DND-41 (cell line): ENCODE data around the gene ANXA4.
"Not testable (repeated sequence)": the region's sequence is repeated elsewhere in the genome, so short reads cannot be mapped to it uniquely, and the experiment has no call there.

Experiments
- ATAC-seq: fragments of 200-7000 bp; cut with Tn5 transposase; 3 replicates; pipeline ENCODE4 v1.9.1; 2021; ENCODE audit warnings: low read depth; ENCODE audit not compliant: insufficient read depth
- DNase-seq: peaks from one replicate; pipeline ENCODE4 v3.0.0-alpha.2; 2020
- H2AFZ ChIP-seq: 2 replicates; pipeline ENCODE4 v1.6.0; 2012; ENCODE audit warnings: low read depth, low read length
- H3K27ac ChIP-seq: 2 replicates; pipeline ENCODE4 v1.5.1; 2012; ENCODE audit warnings: low read length, inconsistent platforms
- H3K27me3 ChIP-seq: fragments of 200-600 bp; sonication (generic); 2 replicates; pipeline ENCODE4 v1.6.0; 2012; ENCODE audit warnings: low read length, mild to moderate bottlenecking, inconsistent platforms; ENCODE audit not compliant: insufficient read depth, poor library complexity
- H3K36me3 ChIP-seq: 2 replicates; pipeline ENCODE4 v1.5.1; 2012; ENCODE audit warnings: low read length, inconsistent platforms; ENCODE audit not compliant: insufficient read depth
- H3K4me1 ChIP-seq: 2 replicates; pipeline ENCODE4 v1.5.1; 2012; ENCODE audit warnings: mild to moderate bottlenecking, low read length; ENCODE audit not compliant: insufficient read depth
- H3K4me2 ChIP-seq: 2 replicates; pipeline ENCODE4 v1.6.0; 2012; ENCODE audit warnings: mild to moderate bottlenecking, moderate library complexity, low read length, inconsistent platforms; ENCODE audit not compliant: insufficient read depth
- H3K4me3 ChIP-seq, 2 experiments: fragments of 200-600 bp in 1 of 2; shearing (Covaris generic) in 1 of 2; 2 replicates each; pipeline ENCODE4 v1.5.1; 2012 to 2016; ENCODE audit warnings: inconsistent platforms in 2 of 2, low read length in 2 of 2, mild to moderate bottlenecking in 2 of 2, low read depth in 1 of 2, moderate library complexity in 1 of 2
- H3K79me2 ChIP-seq: 2 replicates; pipeline ENCODE4 v1.6.0; 2012; ENCODE audit warnings: low read length, inconsistent platforms; ENCODE audit not compliant: insufficient read depth
- H3K9ac ChIP-seq: 2 replicates; pipeline ENCODE4 v1.6.0; 2012; ENCODE audit warnings: low read depth, mild to moderate bottlenecking, inconsistent platforms, low read length, moderate library complexity
- H3K9me3 ChIP-seq: 2 replicates; pipeline ENCODE4 v1.5.1; 2012; ENCODE audit warnings: low read length, moderate library complexity, mild to moderate bottlenecking, inconsistent platforms; ENCODE audit not compliant: insufficient read depth, severe bottlenecking
- H4K20me1 ChIP-seq: 2 replicates; pipeline ENCODE4 v1.6.0; 2012; ENCODE audit warnings: low read length; ENCODE audit not compliant: insufficient read depth
- EZH2 ChIP-seq: IDR thresholded peaks from 3 replicates; pipeline ENCODE4 v1.6.1; 2012; ENCODE audit warnings: borderline replicate concordance, low read depth, mild to moderate bottlenecking, moderate library complexity, low read length, inconsistent platforms; ENCODE audit not compliant: severe bottlenecking
- TF ChIP-seq, protein P1 (sequence below): IDR thresholded peaks from 2 replicates; pipeline ENCODE4 v1.5.1; 2012; ENCODE audit warnings: borderline replicate concordance, low read length, moderate library complexity, mild to moderate bottlenecking; ENCODE audit not compliant: poor library complexity, severe bottlenecking; ENCODE audit errors: extremely low read depth

The ANXA4 gene

DNA sequence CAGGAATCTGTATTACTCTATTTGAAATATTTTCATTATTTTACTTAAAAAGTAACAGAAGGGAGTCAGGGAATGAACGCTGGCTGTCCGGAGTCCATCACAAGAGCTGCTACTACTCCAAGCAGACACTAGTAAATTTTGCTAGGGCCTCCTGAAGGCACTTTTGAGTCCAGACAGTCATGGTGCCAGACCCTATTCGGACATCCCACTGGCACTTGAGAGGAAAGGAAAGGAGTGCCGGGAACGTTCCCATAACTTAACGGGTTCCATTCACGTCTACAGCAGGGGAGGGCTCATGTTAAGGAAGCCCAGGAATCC lies 87.0 kb downstream of the ANXA4 start:
- DNase-seq (no peak), ATAC-seq (no peak)
- H3K9me3 ChIP-seq = no peaks in the 10 kb centered on the region

GRCh38 chr2:69829256-69830044 lies 87.5 kb downstream of the ANXA4 start, which contains the start of gene GMCL1:
GMCL1 (plus strand) TSS chr2:69829660; CDS start chr2:69829893, 233 bp downstream.
- Histone ChIP-seq H3K27me3 (no peaks in the 10 kb centered on the region), H4K20me1 (peaks cover 24% of the 10 kb centered on the region), H3K27ac (peak within 1 kb of the TSS; percentile 92), H3K9me3 (no peaks in the 10 kb centered on the region), H3K79me2 (peaks cover 50% of the 10 kb centered on the region), H3K4me1 (peaks cover 74% of the 10 kb centered on the region), H3K36me3 (peaks cover 32% of the 10 kb centered on the region), H3K9ac (peak within 1 kb of the TSS; percentile 90), H3K4me2 (peak within 1 kb of the TSS; percentile 75), H3K4me3 (peak within 1 kb of the TSS; percentile 74 to 75), H2AFZ (peak within 1 kb of the TSS; percentile 94)
- no peak for TF ChIP-seq EZH2
- TF ChIP-seq, protein P1, sequence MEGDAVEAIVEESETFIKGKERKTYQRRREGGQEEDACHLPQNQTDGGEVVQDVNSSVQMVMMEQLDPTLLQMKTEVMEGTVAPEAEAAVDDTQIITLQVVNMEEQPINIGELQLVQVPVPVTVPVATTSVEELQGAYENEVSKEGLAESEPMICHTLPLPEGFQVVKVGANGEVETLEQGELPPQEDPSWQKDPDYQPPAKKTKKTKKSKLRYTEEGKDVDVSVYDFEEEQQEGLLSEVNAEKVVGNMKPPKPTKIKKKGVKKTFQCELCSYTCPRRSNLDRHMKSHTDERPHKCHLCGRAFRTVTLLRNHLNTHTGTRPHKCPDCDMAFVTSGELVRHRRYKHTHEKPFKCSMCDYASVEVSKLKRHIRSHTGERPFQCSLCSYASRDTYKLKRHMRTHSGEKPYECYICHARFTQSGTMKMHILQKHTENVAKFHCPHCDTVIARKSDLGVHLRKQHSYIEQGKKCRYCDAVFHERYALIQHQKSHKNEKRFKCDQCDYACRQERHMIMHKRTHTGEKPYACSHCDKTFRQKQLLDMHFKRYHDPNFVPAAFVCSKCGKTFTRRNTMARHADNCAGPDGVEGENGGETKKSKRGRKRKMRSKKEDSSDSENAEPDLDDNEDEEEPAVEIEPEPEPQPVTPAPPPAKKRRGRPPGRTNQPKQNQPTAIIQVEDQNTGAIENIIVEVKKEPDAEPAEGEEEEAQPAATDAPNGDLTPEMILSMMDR = no peak
- ATAC-seq (peak; percentile 88), DNase-seq (peak; percentile 98)

More for the DNA sequence above, 87.0 kb downstream of the ANXA4 start:
- Histone ChIP-seq H3K4me3 (peak overlapping the region; percentile 41 to 75; a peak in 3 of 4 replicates), H3K27me3 (no peaks in the 10 kb centered on the region), H3K79me2 (peaks cover 45% of the 10 kb centered on the region), H3K4me1 (peaks cover 68% of the 10 kb centered on the region), H3K9ac (peak overlapping the region; percentile 90), H3K4me2 (peak overlapping the region; percentile 75), H3K27ac (peak overlapping the region; percentile 92), H2AFZ (peak overlapping the region; percentile 94), H3K36me3 (peaks cover 28% of the 10 kb centered on the region), H4K20me1 (peaks cover 21% of the 10 kb centered on the region)
- TF ChIP-seq, protein P1 = no peak
- TF ChIP-seq EZH2 = no peak

DNA sequence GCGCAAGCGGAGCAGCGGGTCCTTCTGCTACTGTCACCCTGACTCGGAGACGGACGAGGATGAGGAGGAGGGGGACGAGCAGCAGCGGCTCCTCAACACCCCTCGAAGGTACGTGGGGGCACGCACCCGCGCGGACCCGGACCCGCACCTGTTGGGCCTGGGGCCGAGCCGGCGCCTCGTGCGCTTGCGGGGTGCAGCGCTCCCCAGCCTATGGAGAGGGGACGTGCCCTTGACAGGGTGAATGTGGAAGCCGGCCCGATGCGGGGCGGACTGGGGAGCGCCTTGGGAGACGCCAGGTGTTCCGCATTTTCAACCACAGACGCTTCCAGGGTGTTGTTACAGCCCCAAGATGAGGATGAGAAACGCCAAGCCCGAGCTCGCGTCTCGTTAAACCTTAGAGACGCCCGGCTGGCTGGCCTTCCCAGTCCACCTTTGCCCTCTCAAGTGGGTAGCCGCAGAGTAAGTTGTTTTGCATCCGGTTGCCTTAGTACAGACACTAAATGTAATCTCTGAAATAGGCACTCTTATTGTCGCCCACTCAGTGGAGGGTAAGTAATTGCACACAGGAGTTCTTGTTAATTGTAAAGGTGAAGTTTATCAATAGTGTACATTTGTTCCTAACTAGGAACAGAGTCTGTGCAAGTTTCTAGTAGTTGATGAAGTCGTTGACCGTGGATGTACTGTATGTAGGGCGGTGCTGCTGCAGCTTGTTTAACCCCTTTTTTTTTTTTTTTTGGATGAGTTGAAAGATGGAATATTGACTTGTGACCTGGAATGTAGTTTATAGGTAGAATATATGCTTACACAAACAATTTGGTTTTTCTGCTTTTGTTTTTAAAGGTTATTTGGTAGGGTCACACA lies 88.3 kb downstream of the ANXA4 start:
- peak overlapping the region; percentile 90 for H3K9ac ChIP-seq
- H3K4me1 ChIP-seq = peaks cover 79% of the 10 kb centered on the region
- H3K27me3 ChIP-seq = no peaks in the 10 kb centered on the region
- DNase-seq (peak; percentile 65), ATAC-seq (peak; percentile 39)
- peaks cover 26% of the 10 kb centered on the region for H4K20me1 ChIP-seq
- no peaks in the 10 kb centered on the region for H3K9me3 ChIP-seq
- peaks cover 58% of the 10 kb centered on the region for H3K79me2 ChIP-seq
- peak overlapping the region; percentile 74 to 75 for H3K4me3 ChIP-seq
- peaks cover 34% of the 10 kb centered on the region for H3K36me3 ChIP-seq
- peak overlapping the region; percentile 84 for H2AFZ ChIP-seq
- peak overlapping the region; percentile 75 for H3K4me2 ChIP-seq
- H3K27ac ChIP-seq = peak overlapping the region; percentile 89
- TF ChIP-seq, protein P1 = no peak
- no peak for TF ChIP-seq EZH2

DNA sequence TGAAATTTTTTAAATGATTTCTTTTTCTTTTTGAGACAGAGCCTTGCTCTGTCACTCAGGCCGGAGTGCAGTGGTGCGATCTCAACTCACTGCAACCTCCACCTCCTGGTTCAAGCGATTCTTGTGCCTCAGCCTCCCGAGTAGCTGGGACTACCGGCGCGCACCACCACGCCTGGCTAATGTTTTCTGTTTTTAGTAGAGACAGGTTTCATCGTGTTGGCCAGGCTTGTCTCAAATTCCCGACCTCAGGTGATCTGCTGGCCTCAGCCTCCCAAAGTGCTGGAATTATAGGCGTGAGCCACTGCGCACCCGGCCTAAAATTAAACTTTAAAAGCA lies 88.9 kb downstream of the ANXA4 start:
- Histone ChIP-seq H3K27ac (peak overlapping the region; percentile 18; the same call in 1 of the 2 replicates), H3K36me3 (peaks cover 38% of the 10 kb centered on the region), H3K9ac (peak overlapping the region; percentile 90), H3K4me3 (peak overlapping the region; percentile 74 to 75; a peak in 3 of 4 replicates), H3K4me1 (peaks cover 81% of the 10 kb centered on the region), H3K4me2 (peak overlapping the region; percentile 75), H3K79me2 (peaks cover 64% of the 10 kb centered on the region), H4K20me1 (peaks cover 30% of the 10 kb centered on the region)
- H3K27me3 ChIP-seq, DNase-seq, ATAC-seq, H2AFZ ChIP-seq, H3K9me3 ChIP-seq: not testable (repeated sequence)
